Fibroblast of pulmonary artery (primary cell): ENCODE measurements around the gene TIAL1.

Experiments
- DNase-seq: peaks from one replicate; pipeline ENCODE4 v3.0.0-alpha.2; 2010; ENCODE audit warnings: low read depth
- H3K4me3 ChIP-seq: replicated peaks from 2 replicates; pipeline ENCODE4 v1.5.1; 2011; ENCODE audit warnings: low read depth, mild to moderate bottlenecking, control low read depth, low read length, moderate library complexity
- CTCF ChIP-seq: IDR thresholded peaks from 2 replicates; pipeline ENCODE4 v1.5.1; 2011; ENCODE audit warnings: mild to moderate bottlenecking, control low read depth, low read length, inconsistent platforms; ENCODE audit errors: missing control alignments

The TIAL1 gene

GRCh38 chr10:119541046-119541445 is 55.7 kb downstream of the TIAL1 start:
- no peak for DNase-seq
- no peak for TF ChIP-seq CTCF
- peak overlapping the region; percentile 75 for H3K4me3 ChIP-seq

- TF ChIP-seq CTCF: no peak
- no peak overlapping the region for H3K4me3 ChIP-seq
- DNase-seq: no peak
Measured at GRCh38 chr10:119540038-119540437, 56.7 kb downstream of the TIAL1 start.

- H3K4me3 ChIP-seq: no peak overlapping the region
- no peak for DNase-seq
- TF ChIP-seq CTCF: no peak
Measured at GRCh38 chr10:119539359-119539825, 57.4 kb downstream of the TIAL1 start.

- H3K4me3 ChIP-seq: no peak overlapping the region
- no peak for TF ChIP-seq CTCF
- DNase-seq: no peak
Measured at GRCh38 chr10:119538632-119539358, 58.0 kb downstream of the TIAL1 start.

GRCh38 chr10:119537953-119538630 is 58.7 kb downstream of the TIAL1 start:
- no peak overlapping the region for H3K4me3 ChIP-seq
- no peak for TF ChIP-seq CTCF
- no peak for DNase-seq

GRCh38 chr10:119536508-119537025 is 60.2 kb downstream of the TIAL1 start:
- TF ChIP-seq CTCF: no peak
- H3K4me3 ChIP-seq: no peak overlapping the region
- no peak for DNase-seq
